Endothelial cell of umbilical vein (primary cell): ENCODE data around the gene ITIH5. TPM values are rescaled to one million over a fixed set of nuclear protein-coding genes. Genes with fewer than 3 reads are reported as not detected.
"Not testable (repeated sequence)": the region's sequence is repeated elsewhere in the genome, so short reads cannot be mapped to it uniquely, and the experiment has no call there.

Experiments used
- BruUV-seq: library from RNA; stranded (reverse); fragments of 400-500 nt; replicated peaks from 2 replicates; lab custom pipeline; 2021; lab: Mats Ljungman, UMichigan
- CTCF ChIA-PET: fragments of 300-600, 350-600 bp; sonication (Branson Sonifier 250); formaldehyde crosslinking; loops from one replicate; lab custom pipeline; 2021; ENCODE audit warnings: antibody characterized with exemption, inconsistent platforms; lab: Charles Lee
- POLR2A ChIA-PET: fragments of 300-600, 350-600 bp; sonication (Branson Sonifier 250); formaldehyde crosslinking; loops from one replicate; lab custom pipeline; 2021; ENCODE audit warnings: antibody characterized with exemption, inconsistent platforms; lab: Charles Lee
- DNase-seq: peaks from one replicate; pipeline ENCODE4 v3.0.0-alpha.2; 2011; ENCODE audit warnings: low read depth, low spot score
- FAIRE-seq: peaks from 2 replicates; lab custom pipeline; 2011; peaks lifted over from hg19 to GRCh38; lab: Jason Lieb, UNC
- H2AFZ ChIP-seq: 2 replicates; pipeline ENCODE4 v1.6.0; 2012; ENCODE audit warnings: low read depth, low read length, control low read depth, inconsistent platforms
- H3K27ac ChIP-seq: 2 replicates; pipeline ENCODE4 v1.5.1; 2011; ENCODE audit warnings: low read depth, mild to moderate bottlenecking, control low read depth, low read length, moderate library complexity; ENCODE audit not compliant: insufficient read depth
- H3K27me3 ChIP-seq, 2 experiments: 2 replicates each; pipeline versions ENCODE4 v1.6.0 to v1.6.1; 2011; ENCODE audit warnings: low read length in 2 of 2, mixed read lengths in 1 of 2; ENCODE audit not compliant: control insufficient read depth in 2 of 2, insufficient read depth in 2 of 2
- H3K36me3 ChIP-seq, 2 experiments: 2 replicates in 1 of 2; 3 replicates in 1 of 2; pipeline ENCODE4 v1.5.1; 2011; ENCODE audit warnings: low read length in 2 of 2, mild to moderate bottlenecking in 1 of 2, moderate library complexity in 1 of 2; ENCODE audit not compliant: control insufficient read depth in 2 of 2, insufficient read depth in 2 of 2; ENCODE audit errors: extremely low read depth in 1 of 2
- H3K4me1 ChIP-seq: 3 replicates; pipeline ENCODE4 v1.5.1; 2011; ENCODE audit warnings: mild to moderate bottlenecking, low read length; ENCODE audit not compliant: control insufficient read depth, insufficient read depth; ENCODE audit errors: extremely low read depth
- H3K4me2 ChIP-seq: 2 replicates; pipeline ENCODE4 v1.6.1; 2011; ENCODE audit warnings: low read length, control low read depth, mixed read lengths; ENCODE audit not compliant: insufficient read depth
- H3K4me3 ChIP-seq, 3 experiments: fragments of 200-600 bp in 1 of 3; sonication (generic), shearing (Covaris generic) in 1 of 3; replicated peaks in 1 of 3; 2 replicates each; pipeline ENCODE4 v1.5.1; 2011 to 2016; ENCODE audit warnings: control low read depth in 3 of 3, low read length in 3 of 3, mild to moderate bottlenecking in 2 of 3, inconsistent platforms in 1 of 3, low read depth in 1 of 3, moderate library complexity in 1 of 3; ENCODE audit not compliant: insufficient read depth in 1 of 3
- H3K79me2 ChIP-seq: 2 replicates; pipeline ENCODE4 v1.6.0; 2012; ENCODE audit warnings: low read length, inconsistent platforms; ENCODE audit not compliant: control insufficient read depth, insufficient read depth
- H3K9ac ChIP-seq: replicated peaks from 2 replicates; pipeline ENCODE3; 2011; ENCODE audit warnings: low read length, control low read depth; ENCODE audit not compliant: insufficient read depth; ENCODE audit errors: extremely low read depth
- H3K9me1 ChIP-seq: replicated peaks from 3 replicates; pipeline ENCODE4 v1.6.0; 2011; ENCODE audit warnings: mild to moderate bottlenecking, low read length; ENCODE audit not compliant: control insufficient read depth, insufficient read depth; ENCODE audit errors: extremely low read depth
- H3K9me3 ChIP-seq: replicated peaks from 2 replicates; pipeline ENCODE4 v1.5.1; 2012; ENCODE audit warnings: low read length, inconsistent platforms; ENCODE audit not compliant: control insufficient read depth, insufficient read depth
- H4K20me1 ChIP-seq: replicated peaks from 2 replicates; pipeline ENCODE3; 2011; ENCODE audit warnings: mild to moderate bottlenecking, low read length; ENCODE audit not compliant: control insufficient read depth, insufficient read depth; ENCODE audit errors: extremely low read depth
- CTCF ChIP-seq, 2 donors: IDR thresholded peaks; 1 replicate in 1 of 2; 2 replicates in 1 of 2; pipeline ENCODE4 v1.5.1; 2011; ENCODE audit warnings: low read length in 2 of 2, mild to moderate bottlenecking in 2 of 2, moderate library complexity in 2 of 2, control low read depth in 1 of 2, inconsistent platforms in 1 of 2, low read depth in 1 of 2; ENCODE audit not compliant: insufficient read depth in 1 of 2; ENCODE audit errors: extremely low read depth in 1 of 2
- EZH2 ChIP-seq: IDR thresholded peaks from 2 replicates; pipeline ENCODE4 v1.6.1; 2012; ENCODE audit warnings: borderline replicate concordance, low read depth, mild to moderate bottlenecking, moderate library complexity, low read length, inconsistent platforms; ENCODE audit not compliant: severe bottlenecking
- FOS ChIP-seq: IDR thresholded peaks from 2 replicates; pipeline ENCODE4 v1.6.1; 2011; ENCODE audit warnings: mild to moderate bottlenecking, low read length, moderate library complexity, borderline replicate concordance; ENCODE audit not compliant: insufficient read depth
- GATA2 ChIP-seq: IDR thresholded peaks from 2 replicates; pipeline ENCODE4 v1.7.0; 2011; ENCODE audit warnings: low read depth, mild to moderate bottlenecking, moderate library complexity, mixed read lengths, low read length; ENCODE audit not compliant: insufficient read length, insufficient read depth
- JUN ChIP-seq: IDR thresholded peaks from 2 replicates; pipeline ENCODE4 v1.6.1; 2011; ENCODE audit warnings: borderline replicate concordance, low read depth; ENCODE audit not compliant: insufficient read length, insufficient read depth
- MAX ChIP-seq: IDR thresholded peaks from 2 replicates; pipeline ENCODE4 v1.6.1; 2011; ENCODE audit not compliant: insufficient read depth, insufficient read length
- MYC ChIP-seq: IDR thresholded peaks from one replicate; pipeline ENCODE4 v1.6.1; 2011; ENCODE audit warnings: mild to moderate bottlenecking, low read depth, low read length
- POLR2A ChIP-seq: IDR thresholded peaks from 2 replicates; pipeline ENCODE4 v1.6.1; 2012; ENCODE audit warnings: low read depth, mild to moderate bottlenecking, control low read depth, low read length
- POLR2AphosphoS5 ChIP-seq: IDR thresholded peaks from 2 replicates; pipeline ENCODE4 v1.6.1; 2012; ENCODE audit warnings: low read depth, mild to moderate bottlenecking, control low read depth, low read length, moderate library complexity; ENCODE audit not compliant: insufficient read depth
- dilution Hi-C: fragments of 300-500 bp; cut with MboI; formaldehyde crosslinking; loops from one replicate; pipeline ENCODE4 v1.15.0; 2019; ENCODE audit warnings: low sequenced_read_pairs; ENCODE audit not compliant: extremely low pct_ligation_motif_present
- intact Hi-C: fragments of 100-400 bp; cut with micrococcal nuclease; formaldehyde crosslinking; loops from one replicate; pipeline ENCODE4 v1.10.0; 2022
- polyA plus RNA-seq, 4 experiments: library from polyadenylated mRNA; depleted of rRNA in 3 of 4; stranded (reverse) in 3 of 4; unstranded in 1 of 4; fragments of >200 nt; gene quantifications; 2 replicates each; pipeline versions ENCODE4 v1.2.1 to v1.2.3, GENCODE V29; 2011 to 2012; ENCODE audit warnings: missing spikeins in 1 of 4
- total RNA-seq: library from RNA; stranded (reverse); gene quantifications from 2 replicates; pipeline ENCODE4 v1.2.3, GENCODE V29; 2021

Gene ITIH5
- total and polyA plus RNA-seq, 2 donors (not counting 3 experiments of a cell fraction or from before 2014, with no cell fraction given) = not detected

GRCh38 chr10:7696545-7696944 is 29.8 kb upstream of the ITIH5 start:
- Histone ChIP-seq H3K4me1 (no peaks in the 10 kb centered on the region), H4K20me1 (no peaks in the 10 kb centered on the region), H3K79me2 (no peaks in the 10 kb centered on the region), H3K36me3 (no peaks in the 10 kb centered on the region), H2AFZ (no peak overlapping the region), H3K9me3 (no peaks in the 10 kb centered on the region), H3K9ac (no peak overlapping the region), H3K4me2 (no peak overlapping the region), H3K4me3 (no peak overlapping the region), H3K27me3 (no peaks in the 10 kb centered on the region), H3K9me1 (no peaks in the 10 kb centered on the region), H3K27ac (no peak overlapping the region)
- POLR2A ChIA-PET = no interaction called here
- intact Hi-C loops = no loop called here
- dilution Hi-C loops = no loop called here
- FAIRE-seq (no peak), DNase-seq (no peak)
- CTCF ChIA-PET = no interaction called here
- no peak for TF ChIP-seq EZH2
- no peak for TF ChIP-seq MYC
- no peak for TF ChIP-seq FOS
- TF ChIP-seq GATA2 = no peak
- TF ChIP-seq MAX = no peak
- TF ChIP-seq JUN = no peak
- TF ChIP-seq POLR2AphosphoS5 = no peak
- TF ChIP-seq CTCF (IDR thresholded peaks at IDR 0.05; ENCODE audit: extremely low read depth in 1 of 2, insufficient read depth in 1 of 2, low read depth in 1 of 2, low read length in 2 of 2) = no peak
- TF ChIP-seq POLR2A = no peak
- BruUV-seq = no TSS peak

- H3K36me3 ChIP-seq, dilution Hi-C loops, intact Hi-C loops, H3K4me1 ChIP-seq, H2AFZ ChIP-seq, DNase-seq, H3K27ac ChIP-seq, H3K9me3 ChIP-seq, H3K79me2 ChIP-seq, FAIRE-seq, H3K9me1 ChIP-seq, H3K27me3 ChIP-seq, H3K4me2 ChIP-seq, POLR2A ChIA-PET, H3K4me3 ChIP-seq, BruUV-seq, H4K20me1 ChIP-seq, H3K9ac ChIP-seq, CTCF ChIA-PET: not testable (repeated sequence)
Measured at GRCh38 chr10:7693194-7693593, 26.4 kb upstream of the ITIH5 start.

GRCh38 chr10:7692368-7692767 is 25.6 kb upstream of the ITIH5 start:
- not testable (repeated sequence) for DNase-seq, H3K36me3 ChIP-seq

More at GRCh38 chr10:7692368-7692767, 25.6 kb upstream of the ITIH5 start:
- H2AFZ ChIP-seq, H3K4me1 ChIP-seq, BruUV-seq, POLR2A ChIA-PET, H3K9me1 ChIP-seq, intact Hi-C loops, dilution Hi-C loops, H3K9ac ChIP-seq, CTCF ChIA-PET, H3K4me3 ChIP-seq, H4K20me1 ChIP-seq, H3K79me2 ChIP-seq, H3K27ac ChIP-seq, FAIRE-seq, H3K4me2 ChIP-seq, H3K27me3 ChIP-seq, H3K9me3 ChIP-seq: not testable (repeated sequence)
